KOPT-K1 (cell line): ENCODE data around the gene PPP2R5C.
"Not testable (repeated sequence)": the region's sequence is repeated elsewhere in the genome, so short reads cannot be mapped to it uniquely, and the experiment has no call there.

Experiments used
- H3K27ac ChIP-seq: fragments of 200-600 bp; sonication (generic); 2 replicates; pipeline ENCODE4 v1.5.1; 2016; ENCODE audit warnings: antibody characterized with exemption, mild to moderate bottlenecking, low read depth, low read length; ENCODE audit not compliant: poor library complexity, severe bottlenecking
- H3K36me3 ChIP-seq: fragments of 200-600 bp; sonication (generic); 2 replicates; pipeline ENCODE4 v1.5.1; 2017; ENCODE audit warnings: antibody characterized with exemption, mild to moderate bottlenecking, low read length, moderate library complexity; ENCODE audit not compliant: insufficient read depth
- H3K9me3 ChIP-seq: fragments of 200-600 bp; sonication (generic); 2 replicates; pipeline ENCODE4 v1.5.1; 2017; ENCODE audit warnings: antibody characterized with exemption, low read length, mild to moderate bottlenecking; ENCODE audit not compliant: insufficient read depth, poor library complexity, severe bottlenecking

PPP2R5C gene

DNA sequence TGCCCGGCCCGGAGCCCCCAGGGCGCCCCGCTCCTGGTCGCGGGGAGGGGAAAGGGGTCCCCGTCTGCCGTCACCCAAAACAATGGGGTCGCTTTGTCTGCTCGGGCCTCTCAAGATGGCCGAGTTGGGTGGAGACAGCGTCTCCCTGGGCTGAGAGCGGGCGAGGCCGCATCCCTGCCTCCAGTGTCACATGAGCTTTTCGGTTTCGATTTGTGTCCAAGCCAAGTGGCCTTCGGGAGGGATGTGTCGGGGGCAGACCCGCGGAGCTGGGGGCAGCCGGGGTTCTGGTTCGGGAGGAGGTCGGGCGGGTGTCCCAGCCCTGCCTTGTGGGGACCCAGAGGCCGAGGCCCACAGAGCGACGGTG is 203.7 kb downstream of the PPP2R5C start:
- peaks cover 27% of the 10 kb centered on the region for H3K36me3 ChIP-seq
- no peaks in the 10 kb centered on the region for H3K9me3 ChIP-seq
- peak overlapping the region; percentile 87 for H3K27ac ChIP-seq

DNA sequence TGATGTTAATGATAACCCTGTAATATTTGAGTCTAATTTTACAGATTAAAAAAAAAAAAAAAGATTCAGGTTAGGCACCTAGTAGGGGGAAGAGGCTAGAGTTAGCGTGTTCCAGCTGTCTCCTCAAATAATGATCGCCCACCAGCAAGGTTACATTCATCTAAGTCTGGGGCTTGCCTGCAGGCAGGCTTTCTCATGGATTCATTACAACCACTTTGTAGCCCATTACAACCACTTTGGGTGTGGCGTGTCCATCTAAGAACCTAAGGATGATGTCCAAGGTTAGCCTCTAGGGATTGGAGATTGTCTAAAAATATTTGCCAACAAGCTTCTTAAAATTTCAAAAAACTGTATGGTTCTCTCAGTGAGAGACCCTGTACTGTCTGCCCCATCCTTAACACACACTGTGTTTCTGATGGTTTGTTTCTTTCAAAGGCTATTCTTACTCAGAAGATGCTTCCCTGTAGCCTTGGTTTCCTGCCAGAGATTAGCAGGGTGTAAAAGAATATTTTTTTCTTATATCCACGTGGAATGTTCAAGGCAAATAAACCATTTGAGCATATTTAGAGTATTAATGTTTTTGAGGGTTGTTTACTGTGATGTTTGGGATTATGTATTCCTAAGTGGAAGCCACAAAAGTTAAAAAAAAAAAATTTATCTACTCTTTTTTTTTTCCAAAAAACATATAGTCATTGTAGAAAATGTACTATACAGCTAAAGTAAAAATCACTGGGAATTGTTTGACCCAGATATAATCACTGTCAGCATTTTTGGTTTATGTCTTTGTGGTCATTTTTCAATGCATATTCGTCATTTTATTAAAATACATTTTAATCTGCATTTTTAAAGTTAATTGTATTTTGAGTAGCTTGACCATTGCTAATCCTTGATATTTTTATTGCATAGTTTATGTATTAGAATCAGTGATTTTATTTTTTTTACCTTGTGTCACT is 204.5 kb downstream of the PPP2R5C start:
- no peaks in the 10 kb centered on the region for H3K9me3 ChIP-seq
- peaks cover 36% of the 10 kb centered on the region for H3K36me3 ChIP-seq
- H3K27ac ChIP-seq, result peak overlapping the region; percentile 87

- H3K36me3 ChIP-seq, result peaks cover 43% of the 10 kb centered on the region
- no peaks in the 10 kb centered on the region for H3K9me3 ChIP-seq
- H3K27ac ChIP-seq, result no peak overlapping the region
Measured at GRCh38 chr14:101966742-101967141, 205.2 kb downstream of the PPP2R5C start.

- Histone ChIP-seq H3K36me3 (peaks cover 52% of the 10 kb centered on the region), H3K9me3 (no peaks in the 10 kb centered on the region), H3K27ac (no peak overlapping the region)
Measured at GRCh38 chr14:101968186-101968585, 206.7 kb downstream of the PPP2R5C start.

DNA sequence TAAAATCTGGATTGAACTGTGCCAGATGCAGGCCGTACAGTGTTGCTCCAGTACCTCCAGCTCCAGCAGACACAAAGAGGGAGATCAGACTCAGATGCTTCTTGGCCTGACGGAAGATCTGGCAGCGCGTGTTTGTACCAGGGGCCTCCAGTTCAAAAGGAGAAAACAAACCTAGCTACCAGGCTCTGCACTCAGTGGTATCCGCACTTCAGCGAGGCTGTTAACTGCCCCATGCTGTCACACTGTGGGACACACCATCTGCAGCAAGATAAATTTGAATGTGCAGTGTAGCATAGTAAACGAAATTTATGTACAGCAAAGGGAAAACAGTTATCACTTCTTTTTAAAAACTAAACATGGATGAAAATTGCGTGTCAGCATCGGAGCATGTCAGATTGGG is 208.0 kb downstream of the PPP2R5C start:
- Histone ChIP-seq H3K9me3 (no peaks in the 10 kb centered on the region), H3K36me3 (peaks cover 52% of the 10 kb centered on the region), H3K27ac (no peak overlapping the region)

- no peak overlapping the region for H3K27ac ChIP-seq
- peaks cover 65% of the 10 kb centered on the region for H3K36me3 ChIP-seq
- H3K9me3 ChIP-seq, result no peaks in the 10 kb centered on the region
Measured at GRCh38 chr14:101970830-101971400, 209.4 kb downstream of the PPP2R5C start.

DNA sequence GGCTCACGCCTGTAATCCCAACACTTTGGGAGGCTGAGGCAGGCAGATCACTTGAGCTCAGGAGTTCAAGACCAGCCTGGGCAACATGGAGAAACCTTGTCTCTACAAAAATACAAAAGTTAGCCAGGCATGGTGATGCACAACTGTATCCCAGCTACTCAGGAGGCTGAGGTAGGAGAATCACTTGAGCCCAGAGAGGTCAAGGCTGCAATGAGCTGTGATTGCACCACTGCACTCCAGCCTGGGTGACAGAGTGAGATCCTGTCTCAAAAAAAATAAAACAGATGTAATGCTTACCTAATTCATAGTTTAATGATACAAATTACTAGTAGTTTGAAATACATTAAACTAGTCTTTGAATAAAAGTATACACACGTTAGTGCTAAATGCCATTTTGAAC is 209.9 kb downstream of the PPP2R5C start:
- peaks cover 70% of the 10 kb centered on the region for H3K36me3 ChIP-seq
- H3K27ac ChIP-seq, H3K9me3 ChIP-seq: not testable (repeated sequence)

GRCh38 chr14:101972126-101972866 is 210.8 kb downstream of the PPP2R5C start:
- Histone ChIP-seq H3K9me3 (no peaks in the 10 kb centered on the region), H3K36me3 (peaks cover 79% of the 10 kb centered on the region), H3K27ac (no peak overlapping the region)

DNA sequence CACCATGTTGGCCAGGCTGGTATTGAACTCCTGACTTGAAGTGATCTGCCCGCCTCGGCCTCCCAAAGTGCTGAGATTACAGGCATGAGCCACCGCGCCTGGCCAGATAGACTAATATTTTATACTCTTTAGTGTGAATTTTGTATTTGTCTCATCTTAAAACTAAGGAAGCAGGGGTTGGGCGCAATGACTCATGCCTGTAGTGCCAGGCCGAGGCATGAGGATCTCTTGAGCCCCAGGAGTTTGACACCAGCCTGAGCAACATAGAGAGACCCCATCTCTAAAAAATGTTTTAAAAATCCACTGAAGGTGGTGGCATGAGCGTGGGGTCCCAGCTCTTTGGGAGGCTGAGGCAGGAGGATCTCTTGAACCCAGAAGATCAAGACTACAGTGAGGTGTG is 211.8 kb downstream of the PPP2R5C start:
- Histone ChIP-seq H3K9me3 (no peaks in the 10 kb centered on the region), H3K36me3 (peaks cover 79% of the 10 kb centered on the region), H3K27ac (no peak overlapping the region)

GRCh38 chr14:101975231-101975630 is 213.7 kb downstream of the PPP2R5C start:
- H3K9me3 ChIP-seq, result no peaks in the 10 kb centered on the region
- H3K36me3 ChIP-seq, result peaks cover 80% of the 10 kb centered on the region

More at GRCh38 chr14:101975231-101975630, 213.7 kb downstream of the PPP2R5C start:
- H3K27ac ChIP-seq, result no peak overlapping the region
